ENCODE data around the gene CHMP1B. TPM values are rescaled to one million over a fixed set of nuclear protein-coding genes. Genes with fewer than 3 reads are reported as not detected.

CHMP1B gene
- total RNA-seq (2022; extraction: Qiagen RNA extraction; ENCODE audit: low read depth) = 38.1 to 43.9 TPM (median 40.9 TPM) in 5 replicates

DNA sequence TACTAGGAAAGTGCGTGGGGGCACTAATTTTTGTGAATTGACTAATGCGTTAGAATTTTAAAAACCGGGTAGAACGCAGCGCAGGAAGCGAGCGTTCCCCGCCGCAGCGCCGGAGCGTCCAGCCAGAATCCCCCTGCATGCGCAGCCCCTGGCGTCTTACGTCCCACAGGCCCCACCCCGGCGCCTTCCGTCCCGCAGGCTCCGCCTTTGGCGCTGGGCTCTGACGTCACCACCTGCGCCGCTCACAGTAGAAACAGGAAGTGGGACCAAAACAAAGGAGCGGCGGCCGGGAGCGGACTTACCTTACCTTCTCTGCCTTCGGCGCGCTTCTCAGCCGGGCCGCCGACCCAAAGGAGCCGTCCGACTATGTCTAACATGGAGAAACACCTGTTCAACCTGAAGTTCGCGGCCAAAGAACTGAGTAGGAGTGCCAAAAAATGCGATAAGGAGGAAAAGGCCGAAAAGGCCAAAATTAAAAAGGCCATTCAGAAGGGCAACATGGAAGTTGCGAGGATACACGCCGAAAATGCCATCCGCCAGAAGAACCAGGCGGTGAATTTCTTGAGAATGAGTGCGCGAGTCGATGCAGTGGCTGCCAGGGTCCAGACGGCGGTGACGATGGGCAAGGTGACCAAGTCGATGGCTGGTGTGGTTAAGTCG, at the start of gene CHMP1B:
Gene CHMP1B, plus strand, starts transcription at position 268 of the 660 bp plus-strand sequence. Its CDS starts 99 bp downstream, at position 367.

Other genes starting within 250 kb of the CHMP1B start
- not detected in 5 replicates for gene SLC35G4, start 241.8 kb upstream of the CHMP1B start, total RNA-seq (2022; extraction: Qiagen RNA extraction; ENCODE audit: low read depth)
- 5.1 to 8.0 TPM (median 6.4 TPM) in 5 replicates for gene GNAL, start 162.1 kb upstream of the CHMP1B start, total RNA-seq (2022; extraction: Qiagen RNA extraction; ENCODE audit: low read depth)
- 17.2 to 21.9 TPM (median 19.0 TPM) in 5 replicates for gene MPPE1, start 56.9 kb downstream of the CHMP1B start, total RNA-seq (2022; extraction: Qiagen RNA extraction; ENCODE audit: low read depth)
- 57.0 to 81.0 TPM (median 76.4 TPM) in 5 replicates for gene IMPA2, start 130.1 kb downstream of the CHMP1B start, total RNA-seq (2022; extraction: Qiagen RNA extraction; ENCODE audit: low read depth)
- not detected in 5 replicates for gene ANKRD62, start 242.4 kb downstream of the CHMP1B start, total RNA-seq (2022; extraction: Qiagen RNA extraction; ENCODE audit: low read depth)